CD4-positive, alpha-beta T cell treated with Interleukin-12 subunit alpha and Interleukin-12 subunit beta, for 1 hour (primary cell): ENCODE results near the gene BIRC3.
"Not testable (repeated sequence)": the region's sequence is repeated elsewhere in the genome, so short reads cannot be mapped to it uniquely, and the experiment has no call there.

Source experiments
- DNase-seq: peaks from one replicate; pipeline ENCODE4 v3.0.0-alpha.2; 2020

Gene BIRC3

GRCh38 chr11:102296757-102297156 lies 20.5 kb upstream of the BIRC3 start:
- DNase-seq: not testable (repeated sequence)

GRCh38 chr11:102300837-102301236 lies 16.4 kb upstream of the BIRC3 start:
- peak; percentile 64 for DNase-seq

GRCh38 chr11:102302241-102302640 lies 15.0 kb upstream of the BIRC3 start:
- no peak for DNase-seq

DNA sequence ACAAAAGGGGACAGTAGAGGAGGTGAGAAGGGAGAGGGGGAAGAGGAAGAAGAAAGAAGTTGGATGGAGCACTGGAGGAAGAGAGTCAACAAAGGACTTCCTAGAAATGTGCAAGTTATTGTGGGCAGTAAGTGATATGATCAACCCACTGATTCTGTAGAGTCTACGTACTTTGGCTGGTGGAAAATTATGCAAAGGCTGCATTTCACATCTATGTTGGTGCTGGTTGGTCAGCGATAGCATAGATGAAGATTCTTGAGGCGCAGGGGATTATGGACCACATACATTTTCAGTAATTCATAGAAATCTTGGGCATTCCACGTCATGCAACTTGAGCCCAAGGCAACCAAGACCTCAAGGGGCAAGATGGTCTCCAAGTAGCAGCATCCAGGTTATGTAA lies 12.6 kb upstream of the BIRC3 start:
- DNase-seq: no peak

- no peak for DNase-seq
Measured at GRCh38 chr11:102305352-102306047, 11.8 kb upstream of the BIRC3 start.

GRCh38 chr11:102306048-102306597 lies 11.2 kb upstream of the BIRC3 start:
- DNase-seq: peak; percentile 43

GRCh38 chr11:102306817-102307726 lies 10.2 kb upstream of the BIRC3 start:
- DNase-seq: peak; percentile 83

- DNase-seq: no peak
Measured at GRCh38 chr11:102307727-102308038, 9.6 kb upstream of the BIRC3 start.

DNA sequence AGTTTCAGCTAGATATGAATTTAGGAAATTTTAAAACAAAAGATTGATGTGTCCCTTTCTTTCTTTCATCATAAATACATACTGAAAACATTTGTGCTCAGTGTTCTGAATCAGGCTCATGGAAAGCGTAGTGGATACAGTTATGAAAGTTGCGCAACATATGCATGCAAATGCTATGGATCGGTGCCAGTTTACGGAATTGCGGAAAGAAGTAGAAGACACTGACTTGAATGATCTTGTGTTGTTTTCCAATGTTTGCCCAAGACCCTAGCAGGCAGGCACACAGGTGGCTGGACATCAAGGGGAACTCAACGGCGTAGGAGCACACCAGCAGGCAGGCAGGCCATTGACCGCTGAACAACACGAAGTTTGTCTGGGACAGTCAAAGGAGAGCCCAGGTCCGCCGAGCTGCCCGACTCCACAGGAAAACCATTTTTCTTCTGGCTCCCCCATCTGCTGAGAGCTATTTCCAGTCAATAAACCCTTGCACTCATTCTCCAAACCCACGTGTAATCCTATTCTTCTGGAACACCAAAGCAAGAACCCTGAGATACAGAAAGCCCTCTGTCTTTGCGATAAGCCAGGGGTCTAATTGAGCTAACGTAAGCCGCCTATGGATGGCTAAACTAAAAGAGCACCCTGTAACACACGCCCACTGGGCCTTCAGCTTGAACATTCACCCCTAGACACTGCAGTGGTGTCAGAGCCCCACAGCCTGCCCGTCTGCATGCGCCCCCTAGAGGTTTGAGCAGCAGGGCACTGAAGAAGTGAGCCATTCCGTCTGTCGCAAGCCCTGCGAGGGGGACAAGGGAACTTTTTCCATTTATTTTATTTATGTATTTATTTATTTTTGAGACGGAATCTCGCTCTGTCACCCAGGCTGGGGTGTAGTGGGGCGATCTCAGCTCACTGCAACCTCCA lies 7.4 kb upstream of the BIRC3 start:
- DNase-seq: no peak

- DNase-seq: no peak
Measured at GRCh38 chr11:102312667-102313066, 4.6 kb upstream of the BIRC3 start.

DNA sequence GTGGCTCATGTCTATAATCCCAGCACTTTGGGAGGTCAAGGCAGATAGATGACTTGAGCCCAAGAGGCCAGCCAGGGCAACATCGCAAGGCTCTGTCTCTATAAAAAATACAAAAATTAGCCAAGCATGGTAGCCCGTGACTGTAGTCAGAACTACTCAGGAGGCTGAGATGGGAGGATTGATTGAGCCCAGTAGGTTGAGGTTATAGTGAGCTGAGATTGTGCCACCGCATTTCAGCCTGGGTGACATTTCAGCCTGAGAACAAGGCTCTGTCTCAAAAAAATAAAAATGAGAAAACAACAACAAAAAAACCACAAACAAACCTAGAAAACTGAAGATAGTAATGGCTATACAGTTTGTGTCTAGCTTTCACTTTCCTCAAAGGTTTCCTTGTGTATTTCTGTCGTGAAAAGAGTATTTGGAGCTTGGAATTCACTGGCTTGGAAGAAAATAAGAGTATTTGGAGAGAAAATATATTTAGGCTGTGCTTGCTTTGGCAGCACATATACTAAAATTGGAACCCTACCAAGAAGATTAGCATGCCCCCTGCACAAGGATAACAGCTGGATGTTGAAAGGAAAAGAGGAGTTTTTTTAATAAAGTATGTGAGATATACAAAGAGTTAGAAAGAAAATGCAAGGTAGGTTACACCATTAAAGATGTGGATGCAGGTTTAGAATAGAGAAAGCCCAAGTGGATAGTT lies 3.9 kb upstream of the BIRC3 start:
- DNase-seq: peak; percentile 52

- DNase-seq: no peak
Measured at GRCh38 chr11:102314784-102315183, 2.5 kb upstream of the BIRC3 start.

- DNase-seq: peak; percentile 55
Measured at GRCh38 chr11:102316346-102316904, 859 bp upstream of the BIRC3 start.

DNA sequence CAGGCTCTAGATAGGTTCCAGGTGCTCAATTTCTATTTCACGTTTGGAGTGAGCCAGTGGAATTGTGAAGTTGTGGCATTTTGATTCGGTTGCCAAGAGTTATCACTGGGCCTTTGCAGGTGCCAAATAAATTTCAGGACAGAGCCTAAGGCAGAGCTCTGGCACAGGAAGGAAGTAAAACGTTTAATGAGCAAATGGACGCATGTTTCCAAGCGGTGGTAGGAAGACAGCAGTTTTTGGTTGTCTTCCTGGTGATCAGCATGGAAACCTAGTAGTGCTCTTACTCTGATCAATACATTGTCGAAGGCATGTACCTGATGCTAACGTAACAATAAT lies 452 bp downstream of the BIRC3 start:
- no peak for DNase-seq

- DNase-seq: peak; percentile 73
Measured at GRCh38 chr11:102318469-102318868, 1.2 kb downstream of the BIRC3 start.

DNA sequence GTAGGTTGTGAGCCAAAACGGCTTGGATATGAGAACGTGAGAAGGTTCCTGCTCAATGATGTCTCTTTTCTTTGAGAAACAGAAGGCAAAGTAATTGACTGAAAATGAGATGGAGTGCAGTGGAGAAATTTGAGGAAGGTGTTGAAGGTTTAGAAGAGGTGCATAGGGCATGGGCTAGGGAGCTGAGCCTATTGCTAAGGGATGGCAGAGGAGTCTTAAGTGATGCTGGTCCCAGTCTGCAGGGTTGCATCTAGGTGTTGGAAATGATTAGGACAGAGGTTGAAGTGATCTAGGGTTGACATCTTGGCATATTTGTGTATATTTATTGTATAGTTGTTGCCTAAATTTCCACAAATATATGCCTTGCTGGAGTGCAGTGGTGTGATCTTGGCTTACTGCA lies 2.3 kb downstream of the BIRC3 start:
- DNase-seq: no peak

DNA sequence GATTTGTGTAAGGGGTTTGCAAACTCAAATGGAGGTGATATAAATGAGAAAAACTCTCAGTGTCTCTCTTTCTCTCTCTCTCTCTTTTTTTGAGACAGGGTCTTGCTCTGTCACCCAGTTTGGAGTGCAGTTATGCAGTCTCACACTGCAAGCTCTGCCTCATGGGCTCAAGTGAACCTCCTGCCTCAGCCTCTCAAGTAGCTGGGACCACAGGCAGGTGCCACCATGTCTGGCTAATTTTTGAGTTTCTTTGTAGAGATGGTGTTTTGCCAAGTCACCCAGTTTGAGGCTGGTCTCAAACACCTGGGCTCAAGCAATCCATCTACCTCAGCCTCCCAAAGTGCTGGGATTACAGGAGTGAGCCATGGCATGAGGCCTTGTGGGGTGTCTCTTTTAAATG lies 2.9 kb downstream of the BIRC3 start:
- no peak for DNase-seq

DNA sequence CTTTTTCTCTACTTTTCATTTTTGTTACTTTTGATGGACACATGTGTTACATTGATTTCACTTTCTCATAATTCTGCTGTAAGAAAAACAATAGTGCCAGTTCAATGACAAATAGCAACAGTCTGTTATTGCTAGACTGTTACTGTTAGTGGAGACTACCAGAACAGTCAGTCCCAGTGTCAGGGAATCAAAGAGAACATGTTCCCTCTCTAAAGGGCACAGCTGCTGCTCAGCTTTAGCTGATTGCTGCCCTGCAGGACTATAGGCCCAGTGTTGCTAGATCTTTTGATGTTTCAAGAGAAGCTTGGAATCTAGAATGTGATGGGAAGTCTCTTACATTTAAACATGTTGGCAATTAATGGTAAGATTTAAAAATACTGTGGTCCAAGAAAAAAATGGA lies 3.4 kb downstream of the BIRC3 start:
- DNase-seq: no peak

GRCh38 chr11:102322560-102322959 lies 5.3 kb downstream of the BIRC3 start:
- DNase-seq: peak; percentile 59

DNA sequence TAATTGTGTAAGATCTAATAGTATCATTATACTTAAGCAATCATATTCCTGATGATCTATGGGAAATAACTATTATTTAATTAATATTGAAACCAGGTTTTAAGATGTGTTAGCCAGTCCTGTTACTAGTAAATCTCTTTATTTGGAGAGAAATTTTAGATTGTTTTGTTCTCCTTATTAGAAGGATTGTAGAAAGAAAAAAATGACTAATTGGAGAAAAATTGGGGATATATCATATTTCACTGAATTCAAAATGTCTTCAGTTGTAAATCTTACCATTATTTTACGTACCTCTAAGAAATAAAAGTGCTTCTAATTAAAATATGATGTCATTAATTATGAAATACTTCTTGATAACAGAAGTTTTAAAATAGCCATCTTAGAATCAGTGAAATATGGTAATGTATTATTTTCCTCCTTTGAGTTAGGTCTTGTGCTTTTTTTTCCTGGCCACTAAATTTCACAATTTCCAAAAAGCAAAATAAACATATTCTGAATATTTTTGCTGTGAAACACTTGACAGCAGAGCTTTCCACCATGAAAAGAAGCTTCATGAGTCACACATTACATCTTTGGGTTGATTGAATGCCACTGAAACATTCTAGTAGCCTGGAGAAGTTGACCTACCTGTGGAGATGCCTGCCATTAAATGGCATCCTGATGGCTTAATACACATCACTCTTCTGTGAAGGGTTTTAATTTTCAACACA lies 6.4 kb downstream of the BIRC3 start:
- no peak for DNase-seq

DNA sequence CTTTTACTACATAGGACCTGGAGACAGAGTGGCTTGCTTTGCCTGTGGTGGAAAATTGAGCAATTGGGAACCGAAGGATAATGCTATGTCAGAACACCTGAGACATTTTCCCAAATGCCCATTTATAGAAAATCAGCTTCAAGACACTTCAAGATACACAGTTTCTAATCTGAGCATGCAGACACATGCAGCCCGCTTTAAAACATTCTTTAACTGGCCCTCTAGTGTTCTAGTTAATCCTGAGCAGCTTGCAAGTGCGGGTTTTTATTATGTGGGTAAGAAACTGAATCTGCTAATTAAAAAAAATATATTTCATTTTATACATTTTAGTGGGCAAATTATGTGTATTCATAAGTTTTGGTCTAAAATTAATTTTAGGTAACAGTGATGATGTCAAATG lies 7.8 kb downstream of the BIRC3 start:
- DNase-seq: no peak

DNA sequence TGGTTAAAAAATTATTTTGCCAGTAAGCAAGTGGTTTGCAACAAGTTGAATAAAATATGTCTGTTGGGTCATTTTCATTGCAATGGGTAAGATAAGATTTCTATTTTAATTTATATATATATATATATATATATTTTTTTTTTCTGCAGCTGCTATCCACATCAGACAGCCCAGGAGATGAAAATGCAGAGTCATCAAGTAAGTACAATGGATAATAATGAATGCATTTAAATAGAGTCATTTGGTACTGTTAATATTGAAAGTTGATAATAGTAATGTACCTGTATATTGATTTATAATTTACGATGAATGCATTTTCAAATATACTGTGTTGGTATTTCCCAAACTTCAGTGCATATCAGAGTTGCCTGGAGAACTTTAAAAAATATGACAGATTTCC lies 11.5 kb downstream of the BIRC3 start:
- DNase-seq: no peak
